IMR-90 (cell line): ENCODE measurements around the gene FMN1. TPM values are rescaled to one million over a fixed set of nuclear protein-coding genes. Genes with fewer than 3 reads are reported as not detected.

ENCODE experiments used
- ATAC-seq: fragments of 200-7000 bp; cut with Tn5 transposase; 2 replicates; pipeline ENCODE4 v1.9.1; 2020; ENCODE audit warnings: low read depth, mild to moderate bottlenecking, moderate library complexity
- BruUV-seq: library from RNA; stranded (reverse); fragments of 400-500 nt; replicated peaks from 2 replicates; lab custom pipeline; 2021; lab: Mats Ljungman, UMichigan
- CTCF ChIA-PET: fragments of 300-600 bp; formaldehyde crosslinking; extraction: SDS; loops from one replicate; lab custom pipeline; 2021; ENCODE audit warnings: antibody characterized with exemption; lab: Yijun Ruan, JAX
- POLR2A ChIA-PET: fragments of 300-600 bp; sonication (Branson Sonifier 250); formaldehyde crosslinking; loops from one replicate; lab custom pipeline; 2022; ENCODE audit warnings: antibody characterized with exemption; ENCODE audit not compliant: unreplicated experiment; lab: Charles Lee
- DNase-seq: peaks from one replicate; pipeline ENCODE4 v3.0.0; 2013
- H2AFZ ChIP-seq: replicated peaks from 2 replicates; pipeline ENCODE3; 2013; ENCODE audit warnings: low read length, mild to moderate bottlenecking; ENCODE audit not compliant: poor library complexity
- H2AK5ac ChIP-seq: 2 replicates; pipeline ENCODE4 v1.6.1; 2013; ENCODE audit warnings: low read depth, low read length, inconsistent platforms
- H2AK9ac ChIP-seq: replicated peaks from 2 replicates; pipeline ENCODE3; 2013; ENCODE audit warnings: mild to moderate bottlenecking, low read depth, low read length, moderate library complexity; ENCODE audit not compliant: poor library complexity
- H2BK120ac ChIP-seq: 2 replicates; pipeline ENCODE4 v1.6.1; 2013; ENCODE audit warnings: low read depth, low read length, inconsistent platforms
- H2BK15ac ChIP-seq: 3 replicates; pipeline ENCODE4 v1.6.1; 2013; ENCODE audit warnings: low read depth, low read length, inconsistent platforms
- H2BK20ac ChIP-seq: 2 replicates; pipeline ENCODE4 v1.6.1; 2013; ENCODE audit warnings: low read depth, mild to moderate bottlenecking, inconsistent platforms, low read length, moderate library complexity
- H2BK5ac ChIP-seq: 2 replicates; pipeline ENCODE4 v1.6.1; 2013; ENCODE audit warnings: mild to moderate bottlenecking, low read depth, low read length, inconsistent platforms; ENCODE audit not compliant: poor library complexity, severe bottlenecking
- H3K14ac ChIP-seq: replicated peaks from 2 replicates; pipeline ENCODE4 v1.6.1; 2013; ENCODE audit warnings: low read depth, low read length, inconsistent platforms
- H3K18ac ChIP-seq: 2 replicates; pipeline ENCODE4 v1.6.1; 2013; ENCODE audit warnings: low read depth, low read length, control low read depth
- H3K23ac ChIP-seq: 2 replicates; pipeline ENCODE4 v1.6.1; 2013; ENCODE audit warnings: low read depth, low read length, inconsistent platforms
- H3K27ac ChIP-seq: 2 replicates; pipeline ENCODE4 v1.5.1; 2013; ENCODE audit warnings: mild to moderate bottlenecking, control low read depth, low read length; ENCODE audit not compliant: insufficient read depth
- H3K27me3 ChIP-seq: 2 replicates; pipeline ENCODE4 v1.6.1; 2013; ENCODE audit warnings: low read length; ENCODE audit not compliant: control insufficient read depth, insufficient read depth
- H3K36me3 ChIP-seq: 2 replicates; pipeline ENCODE4 v1.6.1; 2013; ENCODE audit warnings: low read length, mixed read lengths; ENCODE audit not compliant: control insufficient read depth, insufficient read depth
- H3K4ac ChIP-seq: 2 replicates; pipeline ENCODE4 v1.6.1; 2013; ENCODE audit warnings: low read depth, low read length, inconsistent platforms
- H3K4me1 ChIP-seq: 2 replicates; pipeline ENCODE4 v1.6.1; 2013; ENCODE audit warnings: low read length, mixed read lengths; ENCODE audit not compliant: control insufficient read depth, insufficient read depth
- H3K4me2 ChIP-seq: 2 replicates; pipeline ENCODE4 v1.6.1; 2013; ENCODE audit warnings: low read depth, mild to moderate bottlenecking, control low read depth, low read length, moderate library complexity
- H3K4me3 ChIP-seq: 2 replicates; pipeline ENCODE4 v1.5.1; 2013; ENCODE audit warnings: low read depth, mild to moderate bottlenecking, control low read depth, low read length, moderate library complexity; ENCODE audit not compliant: insufficient read depth
- H3K56ac ChIP-seq: 2 replicates; pipeline ENCODE4 v1.6.1; 2013; ENCODE audit warnings: low read length, inconsistent platforms; ENCODE audit not compliant: insufficient read depth; ENCODE audit errors: extremely low read depth
- H3K79me1 ChIP-seq, 2 experiments: 2 replicates each; pipeline ENCODE4 v1.6.1; 2013; ENCODE audit warnings: low read length in 2 of 2, inconsistent platforms in 1 of 2, low read depth in 1 of 2
- H3K9ac ChIP-seq: 2 replicates; pipeline ENCODE4 v1.6.1; 2013; ENCODE audit warnings: low read depth, low read length, control low read depth
- H3K9me1 ChIP-seq: 2 replicates; pipeline ENCODE4 v1.6.1; 2013; ENCODE audit warnings: low read length, inconsistent platforms; ENCODE audit not compliant: insufficient read depth
- H3K9me3 ChIP-seq: 2 replicates; pipeline ENCODE4 v1.6.1; 2013; ENCODE audit warnings: low read length; ENCODE audit not compliant: control insufficient read depth, insufficient read depth
- H4K20me1 ChIP-seq: 2 replicates; pipeline ENCODE4 v1.6.1; 2013; ENCODE audit warnings: low read length, inconsistent platforms; ENCODE audit not compliant: insufficient read depth
- H4K5ac ChIP-seq: 2 replicates; pipeline ENCODE4 v1.6.1; 2013; ENCODE audit warnings: mild to moderate bottlenecking, low read depth, low read length, control low read depth
- H4K8ac ChIP-seq, 2 experiments: 2 replicates each; pipeline ENCODE4 v1.6.1; 2013; ENCODE audit warnings: low read depth in 2 of 2, low read length in 2 of 2, control low read depth in 1 of 2, inconsistent platforms in 1 of 2
- H4K91ac ChIP-seq: 2 replicates; pipeline ENCODE4 v1.6.1; 2013; ENCODE audit warnings: low read depth, low read length, inconsistent platforms; ENCODE audit not compliant: insufficient read depth
- BHLHE40 ChIP-seq: fragments of 150-350 bp; IDR thresholded peaks from 2 replicates; pipeline ENCODE4 v1.6.1; 2016; ENCODE audit warnings: mild to moderate bottlenecking, low read depth, low read length
- CEBPB ChIP-seq: IDR thresholded peaks from 2 replicates; pipeline ENCODE4 v1.6.1; 2012; ENCODE audit warnings: low read depth, low read length, improper control_type of control experiment
- CHD1 ChIP-seq: IDR thresholded peaks from 2 replicates; pipeline ENCODE4 v1.6.1; 2012; ENCODE audit warnings: low read depth, low read length, improper control_type of control experiment
- FOS ChIP-seq: fragments of 150-350 bp; IDR thresholded peaks from 2 replicates; pipeline ENCODE4 v1.6.1; 2016; ENCODE audit warnings: low read depth, low read length
- MAFK ChIP-seq: IDR thresholded peaks from 2 replicates; pipeline ENCODE4 v1.6.1; 2012; ENCODE audit warnings: low read depth, low read length, improper control_type of control experiment
- MAZ ChIP-seq: IDR thresholded peaks from 2 replicates; pipeline ENCODE4 v1.6.1; 2012; ENCODE audit warnings: low read depth, mild to moderate bottlenecking, low read length, improper control_type of control experiment, moderate library complexity, borderline replicate concordance
- MXI1 ChIP-seq: IDR thresholded peaks from 2 replicates; pipeline ENCODE4 v1.6.1; 2012; ENCODE audit warnings: low read depth, mild to moderate bottlenecking, low read length, moderate library complexity, borderline replicate concordance
- NFE2L2 ChIP-seq: fragments of 150-350 bp; IDR thresholded peaks from 2 replicates; pipeline ENCODE4 v1.6.1; 2016; ENCODE audit warnings: low read depth, mild to moderate bottlenecking, low read length
- POLR2A ChIP-seq: IDR thresholded peaks from 2 replicates; pipeline ENCODE4 v1.6.1; 2012; ENCODE audit warnings: mild to moderate bottlenecking, low read depth, low read length
- RAD21 ChIP-seq: IDR thresholded peaks from 2 replicates; pipeline ENCODE4 v1.6.1; 2012; ENCODE audit warnings: low read length, improper control_type of control experiment
- RCOR1 ChIP-seq: IDR thresholded peaks from 2 replicates; pipeline ENCODE4 v1.6.1; 2012; ENCODE audit warnings: mild to moderate bottlenecking, low read length, improper control_type of control experiment; ENCODE audit not compliant: insufficient replicate concordance
- RFX5 ChIP-seq: IDR thresholded peaks from 2 replicates; pipeline ENCODE4 v1.8.0; 2012; ENCODE audit warnings: low read depth, mild to moderate bottlenecking, low read length, moderate library complexity
- SMC3 ChIP-seq: fragments of 150-350 bp; IDR thresholded peaks from 2 replicates; pipeline ENCODE4 v1.6.1; 2016; ENCODE audit warnings: low read depth, mild to moderate bottlenecking, antibody characterized with exemption, low read length, moderate library complexity
- whole genome bisulfite sequencing, 2 experiments: methylation state at CpG; one replicate each; pipeline versions ENCODE4 v1.1.5 to v1.1.7; 2013; ENCODE audit warnings: missing lambda C conversion rate in 2 of 2; ENCODE audit not compliant: insufficient read length in 1 of 2; ENCODE audit errors: extremely low coverage in 2 of 2; 5-methylcytosine and 5-hydroxymethylcytosine counted together
- dilution Hi-C: fragments of 300-500 bp; cut with HindIII; formaldehyde crosslinking; loops from one replicate; pipeline ENCODE4 v1.14.3; 2018; ENCODE audit warnings: low sequenced_read_pairs; ENCODE audit not compliant: unreplicated experiment
- in situ Hi-C: fragments of 300-500 bp; cut with MboI; formaldehyde crosslinking; loops from 3 replicates; pipeline ENCODE4 v1.14.3; 2019; ENCODE audit warnings: low sequenced_read_pairs, inconsistent platforms, mixed read lengths
- intact Hi-C: fragments of 100-400 bp; cut with micrococcal nuclease; formaldehyde crosslinking; loops from 2 replicates; pipeline ENCODE4 v1.10.0; 2022
- polyA plus RNA-seq, 3 experiments: library from polyadenylated mRNA; depleted of rRNA; stranded (reverse); fragments of >200 nt; gene quantifications; 2 replicates each; pipeline ENCODE4 v1.2.3, GENCODE V29; 2012; ENCODE audit warnings: low replicate concordance in 1 of 3
- total RNA-seq: library from RNA; depleted of rRNA; stranded (reverse); fragments of >200 nt; gene quantifications from 2 replicates; pipeline ENCODE4 v1.2.3, GENCODE V29; 2012
- TF ChIP-seq, protein P1 (sequence below): fragments of 150-350 bp; IDR thresholded peaks from 2 replicates; pipeline ENCODE4 v1.6.1; 2017; ENCODE audit warnings: mild to moderate bottlenecking, antibody characterized with exemption, low read length, low read depth
- TF ChIP-seq, protein P2 (sequence below): fragments of 150-350 bp; IDR thresholded peaks from 2 replicates; pipeline ENCODE4 v1.6.1; 2016; ENCODE audit warnings: low read depth, mild to moderate bottlenecking, low read length, moderate library complexity, borderline replicate concordance
- TF ChIP-seq, protein P3 (sequence below): conservative IDR thresholded peaks from 2 replicates; pipeline ENCODE4 v1.5.1; 2012; ENCODE audit warnings: mild to moderate bottlenecking, low read depth, low read length, improper control_type of control experiment

FMN1 gene
- total and polyA plus RNA-seq, 2 of the 4 experiments (the other 2 are of a cell fraction), result 7.3 to 17.6 TPM

DNA sequence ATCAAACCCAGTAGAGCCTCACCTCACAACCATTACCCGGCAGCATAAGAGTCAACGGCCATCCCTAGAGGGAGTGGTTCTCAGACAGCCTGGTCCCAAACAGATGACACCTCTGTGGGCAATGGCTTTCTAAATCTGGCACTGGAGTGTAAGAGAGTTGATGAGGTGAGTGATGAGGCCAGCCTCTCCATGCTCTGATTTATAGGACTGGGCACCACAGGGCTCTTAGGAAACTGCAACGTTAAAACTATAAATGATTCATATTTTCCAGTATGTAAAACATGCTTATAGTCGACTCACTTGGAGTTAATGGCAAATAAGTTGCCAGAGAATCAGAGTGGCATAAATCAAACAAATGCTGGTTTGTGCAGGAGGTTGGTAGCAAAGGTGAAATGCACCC is 289.0 kb downstream of the FMN1 start:
- H3K23ac ChIP-seq, result no peak overlapping the region; the same call in 1 of the 2 replicates
- H3K79me1 ChIP-seq, result peaks cover 44 to 82% of the 10 kb centered on the region in 2 experiments
- H3K4me3 ChIP-seq, result no peak overlapping the region
- peak; percentile 31 for DNase-seq
- H3K27me3 ChIP-seq, result no peaks in the 10 kb centered on the region
- POLR2A ChIA-PET, result no interaction called here
- peak overlapping the region; percentile 72 for H4K91ac ChIP-seq
- H3K4ac ChIP-seq, result peak overlapping the region; percentile 78
- H2AK5ac ChIP-seq, result 0 out of 2 replicates have a peak overlapping the region, but pooled peaks have one; percentile 56
- CTCF ChIA-PET, result no interaction called here
- no peak for ATAC-seq
- H3K9ac ChIP-seq, result no peak overlapping the region
- H3K18ac ChIP-seq, result peak overlapping the region; percentile 82; the same call in 1 of the 2 replicates
- peak overlapping the region; percentile 98 for H2BK5ac ChIP-seq
- H3K27ac ChIP-seq, result peak overlapping the region; percentile 25; the same call in 1 of the 2 replicates
- H4K5ac ChIP-seq, result peak overlapping the region; percentile 86; the same call in 1 of the 2 replicates
- intact Hi-C loops (no loop called here), in situ Hi-C loops (no loop called here), dilution Hi-C loops (no loop called here)
- H4K8ac ChIP-seq, result peak overlapping the region; percentile 52 to 59; a peak in 3 of 4 replicates
- H3K14ac ChIP-seq, result peak overlapping the region; percentile 76; the same call in 1 of the 2 replicates
- H4K20me1 ChIP-seq, result no peaks in the 10 kb centered on the region
- peak overlapping the region; percentile 49; the same call in 1 of the 2 replicates for H2BK120ac ChIP-seq
- H2AFZ ChIP-seq, result no peak overlapping the region
- H3K4me1 ChIP-seq, result peaks cover 25% of the 10 kb centered on the region
- peaks cover 3% of the 10 kb centered on the region; the same call in 1 of the 2 replicates for H3K36me3 ChIP-seq
- WGBS, 2 experiments, result no CpG with 5 or more reads among the region's 4 CpGs
- no TSS peak for BruUV-seq
- H3K56ac ChIP-seq, result no peak overlapping the region
- peak overlapping the region; percentile 53 for H2BK20ac ChIP-seq
- peak overlapping the region; percentile 45; the same call in 1 of the 3 replicates for H2BK15ac ChIP-seq
- no peaks in the 10 kb centered on the region for H3K9me3 ChIP-seq
- no peak overlapping the region for H3K4me2 ChIP-seq
- no peak overlapping the region for H2AK9ac ChIP-seq
- TF ChIP-seq NFE2L2 (no peak), MXI1 (no peak), RAD21 (no peak), MAFK (no peak), MAZ (no peak), CEBPB (no peak), SMC3 (no peak), POLR2A (no peak), CHD1 (no peak), BHLHE40 (no peak), RFX5 (no peak), RCOR1 (no peak), FOS (no peak)
- TF ChIP-seq, protein P1, sequence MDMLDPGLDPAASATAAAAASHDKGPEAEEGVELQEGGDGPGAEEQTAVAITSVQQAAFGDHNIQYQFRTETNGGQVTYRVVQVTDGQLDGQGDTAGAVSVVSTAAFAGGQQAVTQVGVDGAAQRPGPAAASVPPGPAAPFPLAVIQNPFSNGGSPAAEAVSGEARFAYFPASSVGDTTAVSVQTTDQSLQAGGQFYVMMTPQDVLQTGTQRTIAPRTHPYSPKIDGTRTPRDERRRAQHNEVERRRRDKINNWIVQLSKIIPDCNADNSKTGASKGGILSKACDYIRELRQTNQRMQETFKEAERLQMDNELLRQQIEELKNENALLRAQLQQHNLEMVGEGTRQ, result no peak
- TF ChIP-seq, protein P2, sequence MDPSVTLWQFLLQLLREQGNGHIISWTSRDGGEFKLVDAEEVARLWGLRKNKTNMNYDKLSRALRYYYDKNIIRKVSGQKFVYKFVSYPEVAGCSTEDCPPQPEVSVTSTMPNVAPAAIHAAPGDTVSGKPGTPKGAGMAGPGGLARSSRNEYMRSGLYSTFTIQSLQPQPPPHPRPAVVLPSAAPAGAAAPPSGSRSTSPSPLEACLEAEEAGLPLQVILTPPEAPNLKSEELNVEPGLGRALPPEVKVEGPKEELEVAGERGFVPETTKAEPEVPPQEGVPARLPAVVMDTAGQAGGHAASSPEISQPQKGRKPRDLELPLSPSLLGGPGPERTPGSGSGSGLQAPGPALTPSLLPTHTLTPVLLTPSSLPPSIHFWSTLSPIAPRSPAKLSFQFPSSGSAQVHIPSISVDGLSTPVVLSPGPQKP, result no peak
- TF ChIP-seq, protein P3, sequence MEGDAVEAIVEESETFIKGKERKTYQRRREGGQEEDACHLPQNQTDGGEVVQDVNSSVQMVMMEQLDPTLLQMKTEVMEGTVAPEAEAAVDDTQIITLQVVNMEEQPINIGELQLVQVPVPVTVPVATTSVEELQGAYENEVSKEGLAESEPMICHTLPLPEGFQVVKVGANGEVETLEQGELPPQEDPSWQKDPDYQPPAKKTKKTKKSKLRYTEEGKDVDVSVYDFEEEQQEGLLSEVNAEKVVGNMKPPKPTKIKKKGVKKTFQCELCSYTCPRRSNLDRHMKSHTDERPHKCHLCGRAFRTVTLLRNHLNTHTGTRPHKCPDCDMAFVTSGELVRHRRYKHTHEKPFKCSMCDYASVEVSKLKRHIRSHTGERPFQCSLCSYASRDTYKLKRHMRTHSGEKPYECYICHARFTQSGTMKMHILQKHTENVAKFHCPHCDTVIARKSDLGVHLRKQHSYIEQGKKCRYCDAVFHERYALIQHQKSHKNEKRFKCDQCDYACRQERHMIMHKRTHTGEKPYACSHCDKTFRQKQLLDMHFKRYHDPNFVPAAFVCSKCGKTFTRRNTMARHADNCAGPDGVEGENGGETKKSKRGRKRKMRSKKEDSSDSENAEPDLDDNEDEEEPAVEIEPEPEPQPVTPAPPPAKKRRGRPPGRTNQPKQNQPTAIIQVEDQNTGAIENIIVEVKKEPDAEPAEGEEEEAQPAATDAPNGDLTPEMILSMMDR, result no peak
- peaks cover 27% of the 10 kb centered on the region for H3K9me1 ChIP-seq
